ENCODE results near the gene ANKRD2. TPM values are rescaled to one million over a fixed set of nuclear protein-coding genes. Genes with fewer than 3 reads are reported as not detected.
A peak's percentile ranks its signal among the peaks of the same experiment; 100 is the strongest.
"Not testable (repeated sequence)": the region's sequence is repeated elsewhere in the genome, so short reads cannot be mapped to it uniquely, and the experiment has no call there.

ANKRD2 gene
- total RNA-seq, 1 donor from 2014 or later = not detected

- FAIRE-seq (no peak), DNase-seq (ENCODE audit: low spot score in 2 of 2) (peak; percentile 68 to 87)
Measured at GRCh38 chr10:97543025-97543546, 29.5 kb upstream of the ANKRD2 start.

GRCh38 chr10:97546456-97547270 lies 25.9 kb upstream of the ANKRD2 start:
- DNase-seq (ENCODE audit: low spot score in 2 of 2) = no peak
- FAIRE-seq = no peak

GRCh38 chr10:97547271-97547600 lies 25.3 kb upstream of the ANKRD2 start:
- DNase-seq (ENCODE audit: low spot score in 2 of 2) (no peak), FAIRE-seq (no peak)

GRCh38 chr10:97547962-97548361 lies 24.6 kb upstream of the ANKRD2 start:
- DNase-seq (ENCODE audit: low spot score in 2 of 2) (no peak), FAIRE-seq (no peak)

GRCh38 chr10:97548828-97549455 lies 23.6 kb upstream of the ANKRD2 start:
- FAIRE-seq (no peak), DNase-seq (ENCODE audit: low spot score in 2 of 2) (no peak)

- FAIRE-seq (no peak), DNase-seq (ENCODE audit: low spot score in 2 of 2) (no peak)
Measured at GRCh38 chr10:97549587-97550322, 22.8 kb upstream of the ANKRD2 start.

GRCh38 chr10:97550336-97551149 lies 22.0 kb upstream of the ANKRD2 start:
- DNase-seq (ENCODE audit: low spot score in 2 of 2) (no peak), FAIRE-seq (no peak)

GRCh38 chr10:97551271-97551670 lies 21.3 kb upstream of the ANKRD2 start:
- FAIRE-seq (no peak), DNase-seq (ENCODE audit: low spot score in 2 of 2) (no peak)

GRCh38 chr10:97553575-97554031 lies 19.0 kb upstream of the ANKRD2 start:
- FAIRE-seq = no peak
- peak in 1 of 2 donors; percentile 56 for DNase-seq (ENCODE audit: low spot score in 2 of 2)

GRCh38 chr10:97554336-97554735 lies 18.2 kb upstream of the ANKRD2 start:
- DNase-seq (ENCODE audit: low spot score in 2 of 2); FAIRE-seq: not testable (repeated sequence)

- FAIRE-seq; DNase-seq (ENCODE audit: low spot score in 2 of 2): not testable (repeated sequence)
Measured at GRCh38 chr10:97555541-97555940, 17.0 kb upstream of the ANKRD2 start.

- DNase-seq (ENCODE audit: low spot score in 2 of 2); FAIRE-seq: not testable (repeated sequence)
Measured at GRCh38 chr10:97560731-97561381, 11.7 kb upstream of the ANKRD2 start.

- not testable (repeated sequence) for DNase-seq (ENCODE audit: low spot score in 2 of 2); FAIRE-seq
Measured at GRCh38 chr10:97561386-97562077, 11.0 kb upstream of the ANKRD2 start.

GRCh38 chr10:97562329-97562728 lies 10.2 kb upstream of the ANKRD2 start:
- DNase-seq (ENCODE audit: low spot score in 2 of 2); FAIRE-seq: not testable (repeated sequence)

GRCh38 chr10:97563337-97563736 lies 9.2 kb upstream of the ANKRD2 start:
- no peak for DNase-seq (ENCODE audit: low spot score in 2 of 2)
- no peak for FAIRE-seq

GRCh38 chr10:97564776-97565175 lies 7.8 kb upstream of the ANKRD2 start:
- DNase-seq (ENCODE audit: low spot score in 2 of 2) (no peak), FAIRE-seq (no peak)

GRCh38 chr10:97566336-97566996 lies 6.1 kb upstream of the ANKRD2 start:
- no peak for DNase-seq (ENCODE audit: low spot score in 2 of 2)

GRCh38 chr10:97567891-97568290 lies 4.7 kb upstream of the ANKRD2 start:
- DNase-seq (ENCODE audit: low spot score in 2 of 2) (no peak), FAIRE-seq (no peak)

More at GRCh38 chr10:97566336-97566996, 6.1 kb upstream of the ANKRD2 start:
- FAIRE-seq = no peak
